GM12892 (cell line): ENCODE measurements around the gene PLA2G4F.

ENCODE experiments used
- POLR2A ChIP-seq: IDR thresholded peaks from 2 replicates; pipeline ENCODE4 v1.6.1; 2011; ENCODE audit warnings: low read depth, low read length, control low read depth
- POLR2AphosphoS5 ChIP-seq: IDR thresholded peaks from 2 replicates; pipeline ENCODE4 v1.6.1; 2011; ENCODE audit warnings: low read depth, low read length, control low read depth
- TAF1 ChIP-seq: IDR thresholded peaks from 2 replicates; pipeline ENCODE4 v1.6.1; 2011; ENCODE audit warnings: low read depth, mild to moderate bottlenecking, control low read depth, low read length, borderline replicate concordance

DNA sequence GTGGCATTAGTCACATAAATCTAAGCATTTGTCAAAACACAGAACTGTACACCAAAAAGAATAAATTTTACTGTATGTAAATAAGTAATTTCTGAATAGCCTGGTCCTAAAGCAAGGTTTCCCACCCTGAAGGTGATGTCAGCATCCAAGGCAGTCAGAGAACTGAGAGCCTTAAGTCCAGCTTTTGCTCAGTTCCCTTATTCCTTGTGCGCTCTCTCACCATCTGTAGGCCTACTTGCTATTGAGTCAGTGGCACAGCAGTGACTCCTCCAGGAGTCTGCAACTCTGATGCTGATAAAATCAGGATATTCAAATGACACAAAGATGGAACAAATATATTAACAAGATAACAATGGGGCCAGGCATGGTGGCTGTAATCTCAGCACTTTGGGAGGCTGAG, 29.4 kb upstream of the PLA2G4F start:
- TF ChIP-seq POLR2A (no peak), POLR2AphosphoS5 (no peak), TAF1 (no peak)
